Stimulated activated CD8-positive, alpha-beta memory T cell treated with anti-CD3 and anti-CD28 coated beads, Interleukin-15, amount 100 ng/mL, for 4 hours (primary cell): ENCODE data around the gene ERGIC3.

Source experiments
- DNase-seq, 2 donors: peaks; one replicate each; pipeline ENCODE4 v3.0.0-alpha.2; 2020; ENCODE audit warnings: low read depth in 2 of 2

The ERGIC3 gene

GRCh38 chr20:35541783-35542662 is at the start of gene ERGIC3:
Gene ERGIC3, plus strand, starts transcription at chr20:35542078. Its CDS starts 20 bp downstream, at chr20:35542098.
- DNase-seq = peak; percentile 91 to 92

GRCh38 chr20:35492352-35492751 is 49.5 kb upstream of the ERGIC3 start:
- no peak for DNase-seq

- DNase-seq = no peak
Observed at GRCh38 chr20:35496481-35496880, 45.4 kb upstream of the ERGIC3 start.

- DNase-seq = no peak
Observed at GRCh38 chr20:35497320-35497719, 44.6 kb upstream of the ERGIC3 start.

- DNase-seq = no peak
Observed at GRCh38 chr20:35497780-35498189, 44.1 kb upstream of the ERGIC3 start.

- DNase-seq = no peak
Observed at GRCh38 chr20:35499271-35499670, 42.6 kb upstream of the ERGIC3 start.

GRCh38 chr20:35502352-35502751 is 39.5 kb upstream of the ERGIC3 start:
- no peak for DNase-seq

- DNase-seq = no peak
Observed at GRCh38 chr20:35503281-35503680, 38.6 kb upstream of the ERGIC3 start.

GRCh38 chr20:35503841-35504561 is 37.9 kb upstream of the ERGIC3 start:
- no peak for DNase-seq

- no peak for DNase-seq
Observed at GRCh38 chr20:35504751-35505150, 37.1 kb upstream of the ERGIC3 start.

- no peak for DNase-seq
Observed at GRCh38 chr20:35506179-35506578, 35.7 kb upstream of the ERGIC3 start.

- no peak for DNase-seq
Observed at GRCh38 chr20:35506872-35507638, 34.8 kb upstream of the ERGIC3 start.

GRCh38 chr20:35508493-35509218 is 33.2 kb upstream of the ERGIC3 start:
- DNase-seq = no peak

GRCh38 chr20:35510951-35511735 is 30.7 kb upstream of the ERGIC3 start:
- DNase-seq = no peak

GRCh38 chr20:35511814-35512420 is 30.0 kb upstream of the ERGIC3 start:
- no peak for DNase-seq

GRCh38 chr20:35514371-35514932 is 27.4 kb upstream of the ERGIC3 start:
- no peak for DNase-seq

GRCh38 chr20:35515341-35515740 is 26.5 kb upstream of the ERGIC3 start:
- no peak for DNase-seq

GRCh38 chr20:35515949-35516645 is 25.8 kb upstream of the ERGIC3 start:
- DNase-seq = no peak

GRCh38 chr20:35517125-35517524 is 24.8 kb upstream of the ERGIC3 start:
- no peak for DNase-seq
